Effector memory CD8-positive, alpha-beta T cell (primary cell): ENCODE results near the gene UBXN11.

Experiments
- ATAC-seq: fragments of 150-1000 bp; cut with Tn5 transposase; replicated peaks from 2 replicates; pipeline ENCODE4 v1.10.0; 2021; ENCODE audit warnings: mild to moderate bottlenecking, moderate library complexity
- DNase-seq, 3 experiments: peaks; one replicate each; pipeline ENCODE4 v3.0.0; 2021
- H3K27ac Mint-ChIP-seq, 2 donors: one replicate each; pipeline ENCODE4 v1.8.0; 2022; ENCODE audit warnings: mild to moderate bottlenecking in 2 of 2, mixed read lengths in 2 of 2, moderate library complexity in 2 of 2
- H3K27me3 Mint-ChIP-seq, 2 donors: one replicate each; pipeline ENCODE4 v1.8.0; 2022; ENCODE audit warnings: mixed read lengths in 2 of 2
- H3K36me3 Mint-ChIP-seq: one replicate; pipeline ENCODE4 v1.8.0; 2022; ENCODE audit warnings: mild to moderate bottlenecking, moderate library complexity, mixed read lengths; ENCODE audit not compliant: insufficient read depth
- H3K4me1 Mint-ChIP-seq, 2 donors: one replicate each; pipeline ENCODE4 v1.8.0; 2022; ENCODE audit warnings: low read depth in 2 of 2, mixed read lengths in 2 of 2
- H3K4me3 Mint-ChIP-seq, 2 donors: one replicate each; pipeline ENCODE4 v1.8.0; 2022; ENCODE audit warnings: mild to moderate bottlenecking in 2 of 2, mixed read lengths in 2 of 2, moderate library complexity in 2 of 2
- H3K9me3 Mint-ChIP-seq, 2 donors: one replicate each; pipeline ENCODE4 v1.8.0; 2022; ENCODE audit warnings: mixed read lengths in 2 of 2

The UBXN11 gene

GRCh38 chr1:26274801-26275425 is 31.5 kb downstream of the UBXN11 start:
- Mint-ChIP-seq H3K4me3 (no peak overlapping the region), H3K4me1 (peaks cover 42 to 44% of the 10 kb centered on the region in 2 donors), H3K27me3 (no peaks in the 10 kb centered on the region), H3K9me3 (no peaks in the 10 kb centered on the region), H3K36me3 (peaks cover 15% of the 10 kb centered on the region), H3K27ac (peak overlapping the region in 1 of 2 donors; percentile 19)
- ATAC-seq (no peak), DNase-seq (no peak)

GRCh38 chr1:26269198-26269550 is 37.3 kb downstream of the UBXN11 start:
- peaks cover 0 to 7% of the 10 kb centered on the region in 2 donors for H3K9me3 Mint-ChIP-seq
- H3K4me3 Mint-ChIP-seq = no peak overlapping the region
- H3K27ac Mint-ChIP-seq = no peak overlapping the region
- no peaks in the 10 kb centered on the region for H3K27me3 Mint-ChIP-seq
- ATAC-seq = no peak
- peaks cover 0 to under 1% of the 10 kb centered on the region in 2 donors for H3K4me1 Mint-ChIP-seq
- no peak for DNase-seq
- H3K36me3 Mint-ChIP-seq = peaks cover 16% of the 10 kb centered on the region

- ATAC-seq = no peak
- peaks cover 0 to 7% of the 10 kb centered on the region in 2 donors for H3K9me3 Mint-ChIP-seq
- peaks cover 22% of the 10 kb centered on the region for H3K36me3 Mint-ChIP-seq
- no peaks in the 10 kb centered on the region for H3K4me1 Mint-ChIP-seq
- H3K27ac Mint-ChIP-seq = peak overlapping the region in 1 of 2 donors; percentile 44
- DNase-seq = no peak
- H3K4me3 Mint-ChIP-seq = no peak overlapping the region
- H3K27me3 Mint-ChIP-seq = no peaks in the 10 kb centered on the region
Measured at GRCh38 chr1:26268290-26269197, 37.9 kb downstream of the UBXN11 start.

- no peak for ATAC-seq
- H3K9me3 Mint-ChIP-seq = peaks cover 0 to 7% of the 10 kb centered on the region in 2 donors
- no peak overlapping the region for H3K27ac Mint-ChIP-seq
- no peaks in the 10 kb centered on the region for H3K4me1 Mint-ChIP-seq
- no peak for DNase-seq
- no peaks in the 10 kb centered on the region for H3K27me3 Mint-ChIP-seq
- no peak overlapping the region for H3K4me3 Mint-ChIP-seq
- peaks cover 40% of the 10 kb centered on the region for H3K36me3 Mint-ChIP-seq
Measured at GRCh38 chr1:26265405-26265804, 41.0 kb downstream of the UBXN11 start.

- Mint-ChIP-seq H3K36me3 (peaks cover 43% of the 10 kb centered on the region), H3K4me3 (no peak overlapping the region), H3K4me1 (no peaks in the 10 kb centered on the region), H3K9me3 (no peaks in the 10 kb centered on the region), H3K27me3 (no peaks in the 10 kb centered on the region), H3K27ac (no peak overlapping the region)
- no peak for DNase-seq
- no peak for ATAC-seq
Measured at GRCh38 chr1:26263212-26263611, 43.2 kb downstream of the UBXN11 start.

GRCh38 chr1:26259578-26259977 is 46.9 kb downstream of the UBXN11 start:
- H3K4me1 Mint-ChIP-seq = no peaks in the 10 kb centered on the region
- no peaks in the 10 kb centered on the region for H3K9me3 Mint-ChIP-seq
- H3K27me3 Mint-ChIP-seq = no peaks in the 10 kb centered on the region
- ATAC-seq (no peak), DNase-seq (no peak)
- no peak overlapping the region for H3K27ac Mint-ChIP-seq
- no peak overlapping the region for H3K4me3 Mint-ChIP-seq
- peaks cover 56% of the 10 kb centered on the region for H3K36me3 Mint-ChIP-seq

- Mint-ChIP-seq H3K4me1 (no peaks in the 10 kb centered on the region), H3K36me3 (peaks cover 52% of the 10 kb centered on the region), H3K4me3 (no peak overlapping the region), H3K9me3 (no peaks in the 10 kb centered on the region), H3K27me3 (no peaks in the 10 kb centered on the region), H3K27ac (peak overlapping the region in 1 of 2 donors; percentile 31)
- no peak for DNase-seq
- ATAC-seq = no peak
Measured at GRCh38 chr1:26259005-26259404, 47.4 kb downstream of the UBXN11 start.

- Mint-ChIP-seq H3K36me3 (peaks cover 41% of the 10 kb centered on the region), H3K4me3 (no peak overlapping the region)
Measured at GRCh38 chr1:26257222-26257621, 49.2 kb downstream of the UBXN11 start.

GRCh38 chr1:26254404-26254803 is 52.0 kb downstream of the UBXN11 start:
- no peak for DNase-seq
- H3K9me3 Mint-ChIP-seq = no peaks in the 10 kb centered on the region
- no peak for ATAC-seq
- H3K4me1 Mint-ChIP-seq = no peaks in the 10 kb centered on the region
- H3K4me3 Mint-ChIP-seq = no peak overlapping the region
- H3K36me3 Mint-ChIP-seq = peaks cover 22% of the 10 kb centered on the region
- no peaks in the 10 kb centered on the region for H3K27me3 Mint-ChIP-seq
- H3K27ac Mint-ChIP-seq = peak overlapping the region in 1 of 2 donors; percentile 33

More at GRCh38 chr1:26257222-26257621, 49.2 kb downstream of the UBXN11 start:
- Mint-ChIP-seq H3K9me3 (no peaks in the 10 kb centered on the region), H3K27ac (no peak overlapping the region), H3K4me1 (no peaks in the 10 kb centered on the region), H3K27me3 (no peaks in the 10 kb centered on the region)
- no peak for ATAC-seq
- no peak for DNase-seq

- peaks cover 15% of the 10 kb centered on the region for H3K36me3 Mint-ChIP-seq
- no peak overlapping the region for H3K27ac Mint-ChIP-seq
- no peaks in the 10 kb centered on the region for H3K9me3 Mint-ChIP-seq
- no peaks in the 10 kb centered on the region for H3K4me1 Mint-ChIP-seq
- DNase-seq (no peak), ATAC-seq (no peak)
- H3K4me3 Mint-ChIP-seq = no peak overlapping the region
- no peaks in the 10 kb centered on the region for H3K27me3 Mint-ChIP-seq
Measured at GRCh38 chr1:26252718-26253117, 53.7 kb downstream of the UBXN11 start.

- H3K27me3 Mint-ChIP-seq = no peaks in the 10 kb centered on the region
- H3K4me1 Mint-ChIP-seq = peaks cover 6 to 23% of the 10 kb centered on the region in 2 donors
- H3K27ac Mint-ChIP-seq = no peak overlapping the region
- H3K4me3 Mint-ChIP-seq = no peak overlapping the region
- H3K9me3 Mint-ChIP-seq = no peaks in the 10 kb centered on the region
- ATAC-seq = no peak
- H3K36me3 Mint-ChIP-seq = peaks cover 15% of the 10 kb centered on the region
- no peak for DNase-seq
Measured at GRCh38 chr1:26239936-26240335, 66.5 kb downstream of the UBXN11 start.

- ATAC-seq (no peak), DNase-seq (no peak)
- H3K27ac Mint-ChIP-seq = no peak overlapping the region
- no peaks in the 10 kb centered on the region for H3K9me3 Mint-ChIP-seq
- H3K4me3 Mint-ChIP-seq = no peak overlapping the region
- H3K27me3 Mint-ChIP-seq = no peaks in the 10 kb centered on the region
- H3K36me3 Mint-ChIP-seq = peaks cover 10% of the 10 kb centered on the region
- peaks cover 17 to 32% of the 10 kb centered on the region in 2 donors for H3K4me1 Mint-ChIP-seq
Measured at GRCh38 chr1:26237230-26237966, 69.0 kb downstream of the UBXN11 start.

- Mint-ChIP-seq H3K27me3 (no peaks in the 10 kb centered on the region), H3K27ac (peak overlapping the region; percentile 96 to 97), H3K36me3 (peaks cover 10% of the 10 kb centered on the region), H3K4me1 (peaks cover 17 to 32% of the 10 kb centered on the region in 2 donors), H3K9me3 (no peaks in the 10 kb centered on the region), H3K4me3 (peak overlapping the region; percentile 95 to 96)
- DNase-seq (peak in 1 of 3 experiments; percentile 19), ATAC-seq (no peak)
Measured at GRCh38 chr1:26234644-26235370, 71.6 kb downstream of the UBXN11 start.
